H9 (cell line): ENCODE results near the gene CADPS2. TPM values are rescaled to one million over a fixed set of nuclear protein-coding genes. Genes with fewer than 3 reads are reported as not detected.

ENCODE experiments used
- DNase-seq: peaks from one replicate; pipeline ENCODE4 v3.0.0-alpha.2; 2017
- H2AFZ ChIP-seq: one replicate; pipeline ENCODE4 v1.6.1; 2013; ENCODE audit warnings: mild to moderate bottlenecking, low read length, control low read depth, moderate library complexity
- H2AK5ac ChIP-seq: 2 replicates; pipeline ENCODE4 v1.6.1; 2013; ENCODE audit warnings: low read length, control low read depth, mixed read lengths; ENCODE audit not compliant: insufficient read length
- H2BK120ac ChIP-seq: one replicate; pipeline ENCODE4 v1.6.1; 2013; ENCODE audit warnings: low read depth, mild to moderate bottlenecking, low read length, control low read depth, inconsistent platforms; ENCODE audit not compliant: poor library complexity, severe bottlenecking
- H2BK12ac ChIP-seq: 2 replicates; pipeline ENCODE4 v1.6.1; 2013; ENCODE audit warnings: low read length, control low read depth, mixed read lengths, low read depth; ENCODE audit not compliant: insufficient read length
- H2BK15ac ChIP-seq: 2 replicates; pipeline ENCODE4 v1.6.1; 2013; ENCODE audit warnings: low read depth, low read length, control low read depth
- H2BK20ac ChIP-seq: one replicate; pipeline ENCODE4 v1.6.1; 2013; ENCODE audit warnings: low read depth, mild to moderate bottlenecking, low read length, control low read depth, inconsistent platforms; ENCODE audit not compliant: poor library complexity, severe bottlenecking
- H2BK5ac ChIP-seq: 2 replicates; pipeline ENCODE4 v1.6.1; 2013; ENCODE audit warnings: low read length, control low read depth, mixed read lengths; ENCODE audit not compliant: insufficient read length
- H3K14ac ChIP-seq: 2 replicates; pipeline ENCODE4 v1.6.1; 2013; ENCODE audit warnings: low read length, control low read depth; ENCODE audit not compliant: insufficient read depth
- H3K18ac ChIP-seq: 2 replicates; pipeline ENCODE4 v1.6.1; 2013; ENCODE audit warnings: low read depth, mild to moderate bottlenecking, mixed read lengths, low read length, control low read depth; ENCODE audit not compliant: insufficient read length
- H3K23ac ChIP-seq: 2 replicates; pipeline ENCODE4 v1.6.1; 2013; ENCODE audit warnings: low read length, control low read depth, mixed read lengths, low read depth; ENCODE audit not compliant: insufficient read length
- H3K23me2 ChIP-seq: 2 replicates; pipeline ENCODE4 v1.6.1; 2013; ENCODE audit warnings: low read depth, mild to moderate bottlenecking, mixed read lengths, low read length, control low read depth; ENCODE audit not compliant: insufficient read length, poor library complexity, severe bottlenecking
- H3K27ac ChIP-seq: 2 replicates; pipeline ENCODE4 v1.5.1; 2013; ENCODE audit warnings: low read length, control low read depth, mixed read lengths, low read depth; ENCODE audit not compliant: insufficient read length
- H3K27me3 ChIP-seq: 2 replicates; pipeline ENCODE4 v1.6.1; 2013; ENCODE audit warnings: low read length, control low read depth, inconsistent platforms; ENCODE audit not compliant: insufficient read depth
- H3K4ac ChIP-seq: 2 replicates; pipeline ENCODE4 v1.6.1; 2013; ENCODE audit warnings: low read depth, mild to moderate bottlenecking, control low read depth, inconsistent platforms, low read length, moderate library complexity
- H3K4me1 ChIP-seq: 2 replicates; pipeline ENCODE4 v1.6.1; 2013; ENCODE audit warnings: low read length, control low read depth, inconsistent platforms; ENCODE audit not compliant: insufficient read depth
- H3K4me2 ChIP-seq: 2 replicates; pipeline ENCODE4 v1.6.1; 2013; ENCODE audit warnings: low read length, control low read depth, mixed read lengths; ENCODE audit not compliant: insufficient read length, insufficient read depth
- H3K56ac ChIP-seq: 2 replicates; pipeline ENCODE4 v1.6.1; 2013; ENCODE audit warnings: low read depth, mild to moderate bottlenecking, mixed read lengths, low read length, control low read depth; ENCODE audit not compliant: insufficient read length
- H3K79me1 ChIP-seq: 2 replicates; pipeline ENCODE4 v1.6.1; 2013; ENCODE audit warnings: low read depth, mild to moderate bottlenecking, moderate library complexity, low read length, control low read depth, inconsistent platforms; ENCODE audit not compliant: insufficient read depth, poor library complexity, severe bottlenecking
- H3K79me2 ChIP-seq: 2 replicates; pipeline ENCODE4 v1.6.1; 2013; ENCODE audit warnings: low read length, control low read depth, inconsistent platforms; ENCODE audit not compliant: insufficient read depth
- H3K9ac ChIP-seq: 2 replicates; pipeline ENCODE4 v1.6.1; 2013; ENCODE audit warnings: low read length, control low read depth, mixed read lengths; ENCODE audit not compliant: insufficient read length; ENCODE audit errors: extremely low read depth
- H3K9me3 ChIP-seq: one replicate; pipeline ENCODE4 v1.6.1; 2013; ENCODE audit warnings: low read depth, low read length, inconsistent platforms; ENCODE audit not compliant: control insufficient read depth
- H3T11ph ChIP-seq: one replicate; pipeline ENCODE4 v1.6.1; 2013; ENCODE audit warnings: mild to moderate bottlenecking, low read length, control low read depth, inconsistent platforms
- H4K20me1 ChIP-seq: one replicate; pipeline ENCODE4 v1.6.1; 2013; ENCODE audit not compliant: control insufficient read depth, insufficient read length, insufficient read depth
- H4K5ac ChIP-seq: 2 replicates; pipeline ENCODE4 v1.6.1; 2013; ENCODE audit warnings: low read depth, mild to moderate bottlenecking, mixed read lengths, low read length, control low read depth; ENCODE audit not compliant: insufficient read length
- H4K8ac ChIP-seq: replicated peaks from 2 replicates; pipeline ENCODE4 v1.6.1; 2013; ENCODE audit warnings: low read length, control low read depth, mixed read lengths, low read depth; ENCODE audit not compliant: insufficient read length
- H4K91ac ChIP-seq: 2 replicates; pipeline ENCODE4 v1.6.1; 2013; ENCODE audit warnings: low read depth, mild to moderate bottlenecking, moderate library complexity, mixed read lengths, low read length, control low read depth; ENCODE audit not compliant: insufficient read length
- H3K27ac Mint-ChIP-seq, 3 experiments: 2 replicates in 2 of 3; 3 replicates in 1 of 3; pipeline ENCODE4 v1.8.0; 2020 to 2021; ENCODE audit warnings: mixed read lengths in 3 of 3, mild to moderate bottlenecking in 1 of 3, moderate library complexity in 1 of 3
- H3K27me3 Mint-ChIP-seq: 2 replicates; pipeline ENCODE4 v1.8.0; 2021; ENCODE audit warnings: low read depth, mild to moderate bottlenecking, moderate library complexity, mixed read lengths
- H3K36me3 Mint-ChIP-seq, 3 experiments: 2 replicates in 2 of 3; 3 replicates in 1 of 3; pipeline ENCODE4 v1.8.0; 2020 to 2021; ENCODE audit warnings: low read depth in 3 of 3, mixed read lengths in 3 of 3; ENCODE audit not compliant: insufficient read depth in 1 of 3
- H3K4me1 Mint-ChIP-seq, 2 experiments: 2 replicates each; pipeline ENCODE4 v1.8.0; 2020; ENCODE audit warnings: mixed read lengths in 2 of 2
- H3K4me3 Mint-ChIP-seq, 2 experiments: 2 replicates in 1 of 2; 3 replicates in 1 of 2; pipeline ENCODE4 v1.8.0; 2020 to 2021; ENCODE audit warnings: mild to moderate bottlenecking in 2 of 2, mixed read lengths in 2 of 2, moderate library complexity in 1 of 2
- H3K9me3 Mint-ChIP-seq, 2 experiments: 2 replicates in 1 of 2; 3 replicates in 1 of 2; pipeline ENCODE4 v1.8.0; 2020; ENCODE audit warnings: mild to moderate bottlenecking in 2 of 2, mixed read lengths in 2 of 2, moderate library complexity in 1 of 2
- WGBS: extraction: QIAGEN DNeasy Blood & Tissue Kit; methylation state at CpG from one replicate; pipeline ENCODE4 v1.1.7; 2013; ENCODE audit warnings: missing lambda C conversion rate, low lambda C conversion rate, mixed read lengths; ENCODE audit not compliant: insufficient read length; ENCODE audit errors: extremely low coverage; 5-methylcytosine and 5-hydroxymethylcytosine counted together
- total RNA-seq: library from RNA; stranded (reverse); gene quantifications from 2 replicates; pipeline ENCODE4 v1.2.1, GENCODE V29; 2021
- TF ChIP-seq, protein P1 (sequence below): fragments of 200-600 bp; sonication (generic); conservative IDR thresholded peaks from 3 replicates; pipeline ENCODE4 v1.8.0; 2021; ENCODE audit warnings: antibody characterized with exemption, mild to moderate bottlenecking

CADPS2 gene
- total RNA-seq, 1 experiment from 2014 or later, result 7.1 TPM

DNA sequence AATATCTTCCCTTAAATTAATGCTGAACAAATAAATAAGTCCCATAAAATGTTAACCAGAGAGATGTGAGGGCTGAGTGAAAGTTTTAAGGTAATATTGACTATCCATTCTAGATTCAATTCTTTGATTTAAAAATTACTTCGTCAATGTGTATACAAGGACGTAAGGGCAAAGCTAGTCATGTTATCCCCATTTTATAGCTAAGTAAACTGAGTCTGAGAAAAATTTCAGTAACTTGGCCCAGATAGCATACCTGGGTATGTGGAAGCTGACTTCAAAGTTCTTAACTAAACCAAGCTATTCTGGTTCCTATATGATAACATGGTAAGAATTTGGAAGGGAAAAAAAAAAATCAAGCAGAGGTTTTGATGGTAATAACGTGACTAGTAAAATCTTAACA lies 72.4 kb downstream of the CADPS2 start:
- Histone ChIP-seq H3K27me3 (no peaks in the 10 kb centered on the region), H4K8ac (no peak overlapping the region), H4K5ac (no peak overlapping the region), H3K4ac (no peak overlapping the region), H3K27ac (no peak overlapping the region), H2BK15ac (no peak overlapping the region), H2BK120ac (no peak overlapping the region), H3K9ac (no peak overlapping the region), H3K4me1 (no peaks in the 10 kb centered on the region), H3K4me2 (no peak overlapping the region), H3K56ac (no peak overlapping the region), H4K91ac (no peak overlapping the region), H2AFZ (no peak overlapping the region), H3T11ph (no peak overlapping the region), H3K23me2 (no peaks in the 10 kb centered on the region), H3K79me2 (no peaks in the 10 kb centered on the region), H2AK5ac (no peak overlapping the region), H3K23ac (no peak overlapping the region), H3K9me3 (no peaks in the 10 kb centered on the region), H3K18ac (no peak overlapping the region), H3K14ac (no peak overlapping the region), H2BK12ac (no peak overlapping the region), H3K79me1 (no peaks in the 10 kb centered on the region), H2BK5ac (no peak overlapping the region), H4K20me1 (no peaks in the 10 kb centered on the region), H2BK20ac (no peak overlapping the region)
- Mint-ChIP-seq H3K4me3 (no peak overlapping the region), H3K27ac (no peak overlapping the region), H3K27me3 (no peaks in the 10 kb centered on the region), H3K4me1 (no peaks in the 10 kb centered on the region), H3K9me3 (peaks cover 14 to 24% of the 10 kb centered on the region in 2 experiments), H3K36me3 (peaks cover 15 to 25% (median 16%) of the 10 kb centered on the region in 3 experiments)
- no peak for DNase-seq
- no CpG with 5 or more reads among the region's 3 CpGs for WGBS
- TF ChIP-seq, protein P1, sequence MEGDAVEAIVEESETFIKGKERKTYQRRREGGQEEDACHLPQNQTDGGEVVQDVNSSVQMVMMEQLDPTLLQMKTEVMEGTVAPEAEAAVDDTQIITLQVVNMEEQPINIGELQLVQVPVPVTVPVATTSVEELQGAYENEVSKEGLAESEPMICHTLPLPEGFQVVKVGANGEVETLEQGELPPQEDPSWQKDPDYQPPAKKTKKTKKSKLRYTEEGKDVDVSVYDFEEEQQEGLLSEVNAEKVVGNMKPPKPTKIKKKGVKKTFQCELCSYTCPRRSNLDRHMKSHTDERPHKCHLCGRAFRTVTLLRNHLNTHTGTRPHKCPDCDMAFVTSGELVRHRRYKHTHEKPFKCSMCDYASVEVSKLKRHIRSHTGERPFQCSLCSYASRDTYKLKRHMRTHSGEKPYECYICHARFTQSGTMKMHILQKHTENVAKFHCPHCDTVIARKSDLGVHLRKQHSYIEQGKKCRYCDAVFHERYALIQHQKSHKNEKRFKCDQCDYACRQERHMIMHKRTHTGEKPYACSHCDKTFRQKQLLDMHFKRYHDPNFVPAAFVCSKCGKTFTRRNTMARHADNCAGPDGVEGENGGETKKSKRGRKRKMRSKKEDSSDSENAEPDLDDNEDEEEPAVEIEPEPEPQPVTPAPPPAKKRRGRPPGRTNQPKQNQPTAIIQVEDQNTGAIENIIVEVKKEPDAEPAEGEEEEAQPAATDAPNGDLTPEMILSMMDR, result no peak
